GM10266 (cell line): ENCODE measurements around the gene DUOXA2.
A peak's percentile ranks its signal among the peaks of the same experiment; 100 is the strongest.
"Not testable (repeated sequence)": the region's sequence is repeated elsewhere in the genome, so short reads cannot be mapped to it uniquely, and the experiment has no call there.

ENCODE experiments used
- DNase-seq: peaks from one replicate; pipeline ENCODE4 v3.0.0; 2012; ENCODE audit errors: extremely low spot score
- CTCF ChIP-seq: IDR thresholded peaks from 2 replicates; pipeline ENCODE4 v1.5.1; 2012; ENCODE audit warnings: mild to moderate bottlenecking, low read depth; ENCODE audit not compliant: control insufficient read depth, insufficient read depth; ENCODE audit errors: missing control alignments

The DUOXA2 gene

DNA sequence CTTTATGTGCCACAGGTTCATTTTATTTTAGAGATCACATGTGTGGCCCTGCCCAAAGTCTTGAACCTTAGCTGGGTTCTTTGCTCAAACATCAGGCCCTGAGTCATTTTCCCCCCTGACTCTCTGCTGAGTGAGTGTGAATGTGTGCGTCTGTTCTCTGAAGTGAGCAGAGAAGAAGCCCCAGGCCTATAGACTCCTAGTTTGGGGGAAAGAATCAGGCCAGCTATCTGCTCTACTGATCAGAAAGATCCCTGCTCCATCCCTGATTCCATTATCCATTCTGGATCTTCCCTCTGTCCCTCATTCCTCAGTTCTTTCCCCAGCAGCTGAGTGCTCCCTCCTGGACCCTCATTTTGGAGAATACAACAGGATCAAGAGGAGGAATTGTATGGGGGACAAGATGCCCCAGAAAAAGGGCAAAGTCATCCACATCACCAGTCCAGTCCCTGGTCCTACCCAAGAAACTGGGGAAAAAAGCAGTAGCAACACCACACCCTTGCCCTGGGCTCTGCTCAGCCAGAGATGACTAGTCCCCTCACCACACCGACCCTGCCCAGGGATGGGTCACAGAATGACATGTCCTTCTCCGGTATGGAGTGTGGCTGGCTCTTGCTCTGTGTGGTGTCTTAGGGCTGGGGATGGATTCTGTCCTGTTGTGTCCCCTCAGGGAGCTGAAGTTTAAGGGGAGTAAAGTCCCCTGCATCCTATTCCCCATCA lies 18.9 kb downstream of the DUOXA2 start:
- no peak for TF ChIP-seq CTCF
- no peak for DNase-seq

GRCh38 chr15:45133561-45133920 lies 19.4 kb downstream of the DUOXA2 start:
- no peak for DNase-seq
- no peak for TF ChIP-seq CTCF

DNA sequence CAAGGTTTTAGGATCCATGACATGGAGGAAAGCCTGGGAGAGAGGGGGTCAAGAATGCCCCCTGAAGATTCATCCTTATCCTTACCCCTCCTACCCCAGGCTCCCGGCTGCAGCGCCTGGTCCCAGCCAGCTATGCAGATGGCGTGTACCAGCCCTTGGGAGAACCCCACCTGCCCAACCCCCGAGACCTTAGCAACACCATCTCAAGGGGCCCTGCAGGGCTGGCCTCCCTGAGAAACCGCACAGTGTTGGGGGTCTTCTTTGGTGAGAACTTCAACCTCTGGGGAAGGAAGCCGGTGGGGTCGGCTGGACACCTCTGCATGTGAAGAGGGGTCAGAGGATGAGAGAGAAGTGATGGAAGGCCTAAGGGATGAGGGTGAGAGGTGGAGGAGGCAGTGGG lies 19.9 kb downstream of the DUOXA2 start:
- TF ChIP-seq CTCF = no peak
- no peak for DNase-seq

- no peak for DNase-seq
- TF ChIP-seq CTCF = peak; percentile 29
Measured at GRCh38 chr15:45134682-45135604, 20.8 kb downstream of the DUOXA2 start.

GRCh38 chr15:45135705-45136377 lies 21.7 kb downstream of the DUOXA2 start:
- not testable (repeated sequence) for DNase-seq

- TF ChIP-seq CTCF = peak; percentile 28
- DNase-seq = no peak
Measured at GRCh38 chr15:45136378-45136764, 22.2 kb downstream of the DUOXA2 start.

GRCh38 chr15:45137703-45138102 lies 23.6 kb downstream of the DUOXA2 start:
- DNase-seq = no peak
- TF ChIP-seq CTCF = no peak
